Renal pelvis (tissue), 4 donors: ENCODE results near the gene FMN1. TPM values are rescaled to one million over a fixed set of nuclear protein-coding genes. Genes with fewer than 3 reads are reported as not detected.

Experiments
- DNase-seq: peaks from one replicate; pipeline ENCODE4 v3.0.0-alpha.2; 2013
- polyA plus RNA-seq, 3 donors: library from polyadenylated mRNA; unstranded; fragments of 120-200 nt; gene quantifications; one replicate each; pipeline ENCODE4 v1.2.1, GENCODE V29; 2013; ENCODE audit not compliant: insufficient read length in 3 of 3

FMN1 gene
- polyA plus RNA-seq, 3 donors = 15.1 to 24.2 (median 19.5) TPM

DNA sequence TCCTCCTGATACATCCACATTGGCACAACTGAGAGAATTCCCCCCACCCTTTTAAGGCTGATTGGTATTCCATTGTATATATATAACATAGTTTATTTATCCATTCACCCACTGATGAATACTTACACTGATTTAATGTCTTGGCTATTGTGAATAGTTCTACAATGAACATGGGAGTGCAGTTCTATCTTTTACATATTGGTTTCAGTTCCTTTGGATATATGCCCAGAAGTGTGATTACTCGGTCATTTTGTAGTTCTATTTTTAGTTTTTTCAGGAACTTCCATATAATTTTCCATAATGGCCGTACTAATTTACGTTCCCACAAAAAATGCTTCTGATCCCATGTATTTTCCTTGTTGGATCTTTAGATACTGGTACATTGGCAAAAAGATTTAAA lies 135.3 kb downstream of the FMN1 start:
- no peak for DNase-seq

DNA sequence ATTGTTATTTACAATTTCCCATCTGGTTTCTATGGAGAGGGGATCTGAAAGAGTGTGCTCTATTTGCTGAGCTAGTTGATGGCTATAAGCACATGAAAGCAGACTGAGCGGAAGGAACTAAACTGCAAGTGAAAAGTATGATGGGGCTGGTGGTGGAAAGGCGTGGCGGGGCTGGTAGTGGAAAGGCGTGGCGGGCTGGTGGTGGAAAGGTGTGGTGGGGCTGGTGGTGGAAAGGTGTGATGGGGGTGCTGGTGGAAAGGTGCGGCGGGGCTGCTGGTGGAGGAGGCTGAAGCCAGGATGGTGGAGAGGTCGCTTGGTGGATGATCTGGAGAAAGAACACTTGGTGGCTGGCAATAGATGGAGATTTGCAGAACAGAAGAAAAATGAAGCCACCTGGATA lies 136.7 kb downstream of the FMN1 start:
- DNase-seq = no peak

- no peak for DNase-seq
These were observed 138.6 kb downstream of the FMN1 start for GRCh38 chr15:33055962-33056361.

GRCh38 chr15:33051528-33051927 lies 143.0 kb downstream of the FMN1 start:
- no peak for DNase-seq

GRCh38 chr15:33048255-33048654 lies 146.3 kb downstream of the FMN1 start:
- DNase-seq = no peak

GRCh38 chr15:33047077-33047476 lies 147.4 kb downstream of the FMN1 start:
- no peak for DNase-seq

GRCh38 chr15:33046329-33046728 lies 148.2 kb downstream of the FMN1 start:
- DNase-seq = no peak

DNA sequence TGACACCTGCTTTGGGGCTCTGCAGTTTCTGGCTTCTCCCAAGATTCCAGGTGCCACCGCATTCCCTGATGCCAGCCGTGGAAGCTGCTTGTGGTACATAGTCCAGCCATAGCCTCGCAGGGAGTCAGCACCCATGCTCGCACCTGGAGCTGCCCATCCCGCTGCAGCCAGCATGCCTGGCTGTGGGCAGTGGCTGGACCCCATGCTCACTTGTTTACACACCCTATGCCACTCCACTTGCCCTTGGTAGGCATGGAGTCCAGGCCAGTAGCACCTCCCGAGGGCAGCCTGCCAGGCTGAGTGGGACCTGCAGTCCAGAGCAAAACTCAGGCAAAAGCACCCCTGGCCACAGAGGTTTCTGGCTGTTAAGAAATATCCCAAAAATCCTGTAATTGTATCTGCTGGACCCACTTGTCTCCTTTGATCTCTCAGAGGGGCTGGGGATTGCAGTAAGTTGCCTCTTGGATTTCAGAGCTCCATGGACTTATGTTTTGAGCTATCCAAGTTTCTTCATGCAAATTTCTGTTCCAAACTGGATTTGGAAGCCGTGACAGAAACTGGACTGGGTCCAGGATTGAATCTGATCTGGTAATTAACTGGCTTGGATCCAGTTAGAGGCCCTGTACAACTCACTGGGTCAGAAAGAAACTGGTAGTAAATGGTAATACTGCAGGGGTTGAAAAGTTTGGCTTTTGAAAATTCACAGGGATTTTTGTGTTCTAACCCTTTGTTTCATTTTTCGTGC lies 149.3 kb downstream of the FMN1 start:
- no peak for DNase-seq

- DNase-seq = no peak
These were observed 149.9 kb downstream of the FMN1 start for GRCh38 chr15:33044598-33044997.

DNA sequence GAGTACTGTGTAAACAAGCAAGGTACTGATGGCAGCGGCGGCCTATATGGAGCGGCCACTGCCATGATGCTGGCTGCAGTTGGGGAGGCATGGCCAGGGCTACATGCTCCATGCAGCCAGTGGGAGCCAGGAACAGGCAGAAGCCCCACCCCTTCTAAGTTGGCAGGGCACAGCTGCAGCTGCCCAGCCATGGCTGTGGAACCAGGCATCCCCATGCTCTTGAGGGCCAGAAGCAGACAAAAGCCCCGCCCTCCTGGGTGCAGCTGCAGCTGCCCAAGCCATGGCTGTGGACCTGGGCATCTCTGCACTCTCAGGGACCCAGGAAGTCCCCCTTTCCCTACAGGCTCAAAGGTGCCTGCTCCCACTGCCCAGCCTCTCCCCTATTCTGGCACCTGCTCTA lies 150.9 kb downstream of the FMN1 start:
- DNase-seq = no peak

- DNase-seq = no peak
These were observed 154.0 kb downstream of the FMN1 start for GRCh38 chr15:33040496-33040895.

- no peak for DNase-seq
These were observed 159.9 kb downstream of the FMN1 start for GRCh38 chr15:33034588-33034987.

- no peak for DNase-seq
These were observed 162.5 kb downstream of the FMN1 start for GRCh38 chr15:33032053-33032452.

DNA sequence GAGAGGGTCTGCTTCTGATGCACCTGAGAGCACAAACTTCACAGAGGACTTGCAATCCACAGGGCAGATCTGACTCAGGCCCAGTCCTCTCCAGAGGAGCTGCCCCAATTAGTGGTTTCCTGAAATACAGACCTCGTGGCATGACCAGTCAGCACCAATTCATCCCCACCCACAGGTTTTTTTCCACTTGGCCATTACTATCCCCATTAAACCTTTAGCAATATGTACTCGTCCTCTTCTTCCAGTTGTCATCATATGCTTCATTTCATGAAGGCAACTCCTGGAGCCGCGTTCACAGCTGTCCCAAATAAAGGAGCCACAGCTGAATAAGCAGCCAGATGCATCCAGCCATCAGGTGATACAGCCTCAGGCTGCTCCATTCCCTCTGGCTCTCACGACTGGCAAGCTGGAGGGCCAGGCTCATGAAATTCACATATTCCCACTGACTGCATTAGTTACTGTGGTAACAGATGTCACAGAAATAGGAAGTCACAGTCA lies 163.1 kb downstream of the FMN1 start:
- DNase-seq = no peak

- no peak for DNase-seq
These were observed 164.2 kb downstream of the FMN1 start for GRCh38 chr15:33030315-33030714.

DNA sequence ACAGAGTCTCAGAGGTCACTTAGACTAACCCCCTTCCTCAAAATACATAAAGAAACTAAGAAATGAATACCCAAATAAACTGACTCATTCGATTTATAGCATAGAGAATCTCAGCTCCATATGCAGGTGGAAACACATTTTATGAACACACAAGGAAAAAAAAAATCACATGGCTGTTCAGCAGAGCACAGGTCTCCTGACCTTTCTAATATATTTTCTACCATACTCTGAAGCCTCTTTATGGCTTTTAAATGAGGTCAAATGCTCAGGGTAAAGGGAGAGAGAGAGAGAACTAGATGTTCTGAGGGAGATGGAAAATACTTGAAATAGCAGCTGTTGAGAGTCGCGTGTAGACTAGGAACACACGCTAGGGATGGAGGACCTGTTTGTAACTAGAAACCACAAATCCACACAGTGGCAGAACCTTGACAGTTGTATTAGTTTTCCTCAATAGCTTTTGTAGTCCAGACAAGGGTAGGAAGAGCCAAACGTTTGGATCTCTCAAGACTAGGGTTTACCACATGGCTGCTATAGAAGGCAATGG lies 165.3 kb downstream of the FMN1 start:
- no peak for DNase-seq

GRCh38 chr15:33028495-33028894 lies 166.0 kb downstream of the FMN1 start:
- no peak for DNase-seq

DNA sequence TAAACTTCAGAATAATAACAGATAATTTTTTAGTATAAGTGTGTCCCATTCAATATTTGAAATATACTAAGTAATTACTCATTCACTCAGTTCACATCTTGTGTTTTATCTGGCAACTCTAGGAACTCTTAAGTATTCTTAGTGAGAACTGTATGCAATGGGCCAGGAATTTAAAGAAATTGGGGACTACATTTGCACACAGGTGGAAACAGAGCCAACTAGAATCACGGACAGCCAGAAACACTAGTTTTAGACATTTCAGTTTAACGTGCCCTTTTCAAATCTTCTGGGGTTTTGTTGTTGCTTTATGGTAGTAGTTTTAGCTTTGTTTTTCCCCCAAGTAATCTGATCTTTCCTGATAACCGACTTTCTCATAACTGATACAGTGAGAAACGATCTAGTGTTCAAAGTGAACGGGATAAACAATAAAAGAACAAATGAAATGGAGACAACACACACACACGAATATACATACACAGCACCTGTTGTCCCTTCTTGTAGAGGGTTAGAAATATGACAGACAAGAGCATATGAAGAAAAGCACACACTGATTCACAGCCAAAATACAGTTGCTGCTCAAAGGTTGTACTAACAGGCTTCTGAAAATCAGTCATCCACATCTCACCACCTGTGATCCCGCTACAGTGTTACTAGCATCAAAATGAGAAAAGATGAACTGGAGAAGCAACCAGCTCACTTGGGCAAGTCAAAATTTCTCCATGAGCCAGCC lies 167.0 kb downstream of the FMN1 start:
- DNase-seq = no peak

DNA sequence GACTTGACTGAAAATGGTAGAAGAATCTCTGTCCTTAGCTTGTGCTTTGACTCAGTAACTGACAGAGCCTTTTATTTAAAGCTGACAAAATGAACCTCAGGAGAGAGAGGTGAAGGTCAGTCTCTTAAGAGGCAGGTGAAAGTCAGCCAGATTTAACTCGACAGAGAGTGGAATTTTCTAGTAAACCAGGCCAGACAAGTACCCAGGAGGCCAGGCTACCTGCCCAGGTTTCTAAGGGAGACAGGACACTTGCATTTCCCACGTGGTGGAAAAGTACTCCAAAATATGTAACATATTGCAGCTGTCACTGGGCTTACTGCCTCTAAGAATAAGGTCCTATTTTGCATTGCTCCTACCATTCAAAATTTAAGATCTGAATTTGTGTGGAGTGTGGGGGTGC lies 167.9 kb downstream of the FMN1 start:
- DNase-seq = no peak

DNA sequence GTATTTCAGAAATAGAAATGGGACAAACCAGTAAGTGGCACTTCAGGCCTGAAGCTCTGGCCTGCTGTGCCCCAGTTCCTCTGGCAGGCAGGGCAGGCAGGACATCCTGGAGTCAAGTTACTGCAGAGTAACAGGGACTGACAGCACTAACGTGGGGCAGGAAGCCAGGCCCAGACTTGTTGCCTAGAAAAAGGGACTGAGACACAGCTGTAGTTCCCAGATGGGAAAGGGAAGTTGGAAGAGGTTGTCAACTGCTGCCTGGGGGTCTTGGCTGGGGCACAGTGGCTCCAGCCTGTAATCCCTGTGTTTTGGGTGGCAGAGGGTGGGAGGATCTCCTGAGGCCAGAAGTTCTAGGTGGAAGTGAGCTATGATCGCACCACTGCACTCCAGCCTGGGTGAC lies 171.9 kb downstream of the FMN1 start:
- no peak for DNase-seq

GRCh38 chr15:33021806-33022389 lies 172.6 kb downstream of the FMN1 start:
- DNase-seq = peak; percentile 51

DNA sequence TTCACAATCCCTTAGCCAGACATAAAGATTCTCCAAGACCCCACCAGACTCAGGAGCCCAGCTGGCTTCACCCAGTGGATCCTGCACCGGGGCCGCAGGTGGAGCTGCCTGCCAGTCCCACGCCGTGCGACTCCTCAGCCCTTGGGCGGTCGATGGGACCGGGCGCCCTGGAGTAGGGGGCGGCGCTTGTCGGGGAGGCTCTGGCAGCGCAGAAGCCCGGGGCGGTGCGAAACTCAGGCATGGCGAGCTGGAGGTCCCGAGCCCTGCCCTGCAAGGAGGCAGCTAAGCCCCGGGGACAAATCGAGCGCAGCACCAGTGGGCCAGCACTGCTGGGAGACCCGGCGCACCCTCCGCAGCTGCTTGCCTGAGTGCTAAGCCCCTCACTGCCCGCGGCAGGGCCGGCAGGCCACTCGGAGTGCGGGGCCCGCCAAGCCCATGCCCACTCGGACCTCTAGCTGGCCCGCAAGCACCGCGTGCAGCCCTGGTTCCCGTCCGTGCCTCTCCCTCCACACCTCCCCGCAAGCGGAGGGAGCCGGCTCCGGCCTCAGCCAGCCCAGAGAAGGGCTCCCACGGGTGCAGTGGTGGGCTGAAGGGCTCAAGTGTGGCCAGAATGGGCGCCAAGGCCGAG lies 175.0 kb downstream of the FMN1 start:
- no peak for DNase-seq
